Measurements from ENCODE around the gene CSNK1A1.

GRCh38 chr5:149452007-149452664 is 99.1 kb downstream of the CSNK1A1 start:
- TF ChIP-seq CTCF (IDR thresholded peaks at IDR 0.05) (no peak), POLR2AphosphoS5 (IDR thresholded peaks at IDR 0.05) (peak in 2 of 3 donors; percentile 18 to 41), POLR2A (IDR thresholded peaks at IDR 0.05) (no peak)
